ENCODE measurements around the gene SULT1A2. TPM values are rescaled to one million over a fixed set of nuclear protein-coding genes. Genes with fewer than 3 reads are reported as not detected.
"Not testable (repeated sequence)": the region's sequence is repeated elsewhere in the genome, so short reads cannot be mapped to it uniquely, and the experiment has no call there.

Gene SULT1A2
- total RNA-seq, 1 donor from 2014 or later: not detected

DNA sequence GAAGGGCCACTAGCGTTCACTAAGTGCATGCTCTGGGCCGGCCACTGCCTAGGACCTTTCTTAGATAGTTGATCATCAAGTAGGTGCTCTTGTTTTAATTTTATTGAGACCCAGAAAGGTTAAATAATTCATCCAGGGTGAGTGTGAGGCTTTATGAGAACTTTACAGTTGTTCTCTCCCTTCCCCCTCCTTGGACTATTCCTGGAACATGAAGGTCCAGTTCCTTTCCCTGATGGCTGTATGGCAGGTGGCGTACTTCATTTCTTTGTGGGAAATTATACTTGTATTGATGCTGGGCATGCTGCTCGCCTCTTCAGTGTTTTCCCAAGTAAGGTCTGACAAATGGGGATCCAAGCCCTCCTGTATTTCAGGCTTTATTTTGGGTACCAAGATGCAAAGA lies 34.7 kb downstream of the SULT1A2 start:
- DNase-seq (ENCODE audit: extremely low read depth, low read depth, low spot score): no peak

DNA sequence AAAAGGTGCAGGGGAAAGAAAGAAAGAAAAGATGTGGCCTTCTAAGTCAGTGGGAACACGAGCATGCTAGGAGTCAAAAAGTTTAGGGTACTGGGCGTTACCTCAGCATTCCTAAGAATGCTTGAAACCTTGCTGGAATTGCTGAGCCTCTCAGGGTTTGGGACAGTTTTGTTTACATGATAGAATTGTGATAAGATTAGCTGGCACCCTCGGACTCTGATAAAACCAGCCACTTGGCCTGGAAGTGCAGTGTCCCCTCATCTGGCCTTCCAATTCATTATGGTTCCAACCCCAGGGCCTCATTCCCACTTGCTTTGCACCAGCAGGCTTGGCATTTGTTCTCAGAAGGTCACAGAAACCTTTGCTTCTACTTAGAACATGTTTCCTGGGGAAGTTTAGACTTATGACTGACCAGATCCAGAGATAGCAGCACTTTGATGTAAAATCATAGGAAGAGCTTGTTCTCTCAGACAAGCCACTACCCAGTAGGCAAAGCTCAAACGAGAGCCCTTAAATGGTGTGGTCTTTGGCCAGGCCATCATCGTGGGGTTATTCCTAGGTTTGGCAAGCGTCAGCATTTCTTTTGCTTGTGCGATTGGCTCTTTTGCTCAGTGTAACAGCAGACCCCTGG lies 35.2 kb downstream of the SULT1A2 start:
- no peak for DNase-seq (ENCODE audit: extremely low read depth, low read depth, low spot score)

GRCh38 chr16:28558456-28558855 lies 38.4 kb downstream of the SULT1A2 start:
- DNase-seq (ENCODE audit: extremely low read depth, low read depth, low spot score): no peak

DNA sequence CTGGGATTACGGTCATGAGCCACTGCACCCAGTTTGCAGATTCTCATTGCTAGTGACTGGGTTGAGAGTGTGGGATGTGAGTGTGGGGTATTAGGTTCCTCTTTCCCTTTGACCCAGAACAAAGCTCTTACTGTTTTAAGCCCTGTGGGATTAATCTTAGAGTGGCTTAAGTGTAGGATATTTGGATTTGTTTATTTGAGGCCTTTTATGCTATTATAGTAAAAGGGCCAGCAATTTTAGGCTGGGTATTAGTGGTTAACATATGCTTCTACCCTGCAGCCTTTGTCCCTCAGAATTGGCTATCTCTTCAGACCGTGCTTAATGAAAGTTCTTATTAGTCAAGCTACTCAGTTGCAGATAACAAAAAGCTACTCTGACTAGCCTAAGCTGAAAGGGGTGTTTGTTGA lies 39.9 kb downstream of the SULT1A2 start:
- no peak for DNase-seq (ENCODE audit: extremely low read depth, low read depth, low spot score)

DNA sequence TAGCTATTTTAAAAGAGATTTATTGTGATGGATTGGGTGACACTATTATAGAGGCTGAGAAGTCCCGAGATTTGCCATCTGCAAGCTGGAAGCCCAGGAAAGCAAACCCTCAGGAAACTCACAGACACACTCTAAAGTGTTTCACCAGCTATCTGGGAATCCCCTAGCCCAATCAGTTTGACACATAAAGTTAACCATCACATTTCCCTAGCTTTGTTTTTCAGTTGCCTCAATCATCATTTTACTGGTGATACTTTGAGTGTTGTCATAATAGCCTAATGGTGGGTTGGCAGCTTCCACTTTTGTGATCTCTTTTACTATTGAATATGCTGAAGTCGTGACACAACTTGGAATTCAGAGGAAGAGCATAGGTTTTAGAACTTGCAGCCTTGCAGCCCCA lies 41.3 kb downstream of the SULT1A2 start:
- DNase-seq (ENCODE audit: extremely low read depth, low read depth, low spot score): no peak

DNA sequence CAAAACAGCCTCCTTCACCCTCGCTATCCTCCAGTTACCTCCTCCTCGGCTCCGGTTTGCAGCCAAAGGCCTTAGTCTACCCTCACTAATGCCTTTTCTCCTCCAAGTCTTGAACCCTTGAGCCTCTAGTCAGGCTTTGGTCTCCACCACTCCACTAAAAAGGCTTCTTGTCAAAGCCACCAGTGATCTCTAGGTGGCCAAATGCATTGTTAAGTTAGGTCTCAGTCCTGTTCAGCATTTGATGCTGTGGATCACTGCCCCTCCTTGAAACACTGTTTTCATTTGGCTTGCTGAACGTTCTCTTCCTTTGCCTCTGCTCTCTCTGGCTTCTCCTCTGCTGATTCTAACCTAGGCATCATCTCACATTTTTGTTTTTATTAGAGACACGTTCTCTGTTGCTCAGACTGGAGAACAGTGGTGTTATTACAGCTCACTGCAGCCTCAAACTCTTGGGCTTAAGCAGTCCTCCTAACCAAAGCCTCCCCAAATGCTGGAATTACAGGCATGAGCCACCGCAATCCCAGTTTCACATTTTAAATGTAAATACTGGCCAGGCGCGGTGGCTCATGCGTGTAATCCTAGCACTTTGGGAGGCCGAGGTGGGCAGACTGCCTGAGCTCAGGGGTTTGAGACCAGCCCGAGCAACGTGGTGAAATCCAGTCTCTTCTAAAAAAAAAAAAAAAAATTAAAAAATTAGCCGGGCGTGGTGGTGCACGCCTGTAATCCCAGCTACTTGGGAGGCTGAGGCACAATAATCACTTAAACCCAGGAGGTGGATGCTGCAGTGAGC lies 42.0 kb downstream of the SULT1A2 start:
- DNase-seq (ENCODE audit: extremely low read depth, low read depth, low spot score): no peak

- peak; percentile 57 for DNase-seq (ENCODE audit: extremely low read depth, low read depth, low spot score)
These were observed 42.8 kb downstream of the SULT1A2 start, which contains the start of gene SGF29 for GRCh38 chr16:28553776-28554633. Gene SGF29, plus strand, starts transcription at chr16:28553920. Its CDS starts 27,150 bp downstream, at chr16:28581070.

DNA sequence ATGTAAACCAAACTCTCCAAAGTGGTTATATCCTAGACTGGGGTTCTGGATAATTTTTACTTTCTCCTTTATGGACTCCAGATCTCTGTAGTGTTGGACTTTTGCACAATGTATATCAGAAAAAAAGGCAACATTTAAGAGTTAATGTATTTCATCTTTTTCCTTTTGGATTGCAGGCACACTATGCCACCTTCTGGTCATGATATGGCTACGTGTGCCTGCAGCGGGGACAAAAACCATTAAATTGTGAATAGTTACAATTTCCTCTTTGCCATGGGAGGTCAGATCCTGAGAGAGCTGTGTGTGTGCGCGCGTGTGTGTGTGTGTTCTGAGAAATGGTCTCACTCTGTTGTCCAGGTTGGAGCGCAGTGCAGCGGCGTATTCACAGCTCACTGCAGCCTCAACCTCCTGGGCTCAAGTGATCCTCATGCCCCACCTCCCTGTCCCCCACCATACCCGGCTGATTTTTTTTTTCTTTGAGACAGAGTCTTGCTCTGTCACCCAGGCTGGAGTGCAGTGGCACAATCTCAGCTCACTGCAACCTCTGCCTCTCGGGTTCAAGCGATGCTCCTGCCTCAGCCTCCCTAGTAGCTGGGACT lies 47.5 kb downstream of the SULT1A2 start:
- no peak for DNase-seq (ENCODE audit: extremely low read depth, low read depth, low spot score)

DNA sequence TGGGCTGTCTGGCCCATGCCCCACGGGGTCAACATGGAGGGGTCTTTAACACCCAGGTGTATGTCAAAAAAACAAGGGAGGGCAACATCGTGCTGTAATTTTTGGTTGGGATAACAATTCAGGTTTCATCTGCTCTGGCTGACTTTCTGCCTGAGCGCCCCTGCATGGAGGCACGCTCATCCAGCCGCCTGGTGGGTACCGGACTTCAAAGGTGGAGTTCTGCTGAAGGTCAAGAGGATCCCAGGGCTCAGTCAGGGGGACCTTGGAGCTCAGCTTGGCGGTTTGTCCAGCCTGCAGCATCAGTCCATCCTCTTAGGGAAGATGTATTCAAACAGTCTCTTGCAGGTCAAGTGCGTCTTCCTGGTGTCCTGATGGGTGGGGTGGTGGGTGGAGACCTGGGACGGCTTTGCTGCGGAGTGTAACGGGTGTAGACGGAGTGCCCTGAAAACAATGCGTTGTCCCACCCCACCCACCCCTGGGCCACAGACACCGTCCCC lies 48.5 kb downstream of the SULT1A2 start:
- no peak for DNase-seq (ENCODE audit: extremely low read depth, low read depth, low spot score)

GRCh38 chr16:28546626-28547025 lies 50.2 kb downstream of the SULT1A2 start:
- no peak for DNase-seq (ENCODE audit: extremely low read depth, low read depth, low spot score)

DNA sequence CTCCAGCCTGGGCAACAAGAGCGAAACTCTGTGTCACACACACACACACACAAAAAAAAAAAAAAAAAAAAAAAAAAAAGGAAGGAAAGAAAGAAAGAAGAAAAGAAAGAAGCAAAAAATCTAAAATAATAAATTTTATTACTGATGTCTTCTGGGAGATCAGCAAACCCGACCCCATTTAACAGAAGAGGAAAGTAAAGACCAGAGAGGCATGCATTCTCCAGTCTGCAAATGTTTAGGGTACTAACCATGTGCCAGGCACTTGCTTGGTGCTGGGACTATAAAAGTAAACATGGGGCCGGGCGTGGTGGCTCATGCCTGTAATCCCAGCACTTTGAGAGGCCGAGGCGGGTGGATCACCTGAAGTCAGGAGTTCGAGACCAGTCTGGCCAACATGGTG lies 50.9 kb downstream of the SULT1A2 start:
- not testable (repeated sequence) for DNase-seq (ENCODE audit: extremely low read depth, low read depth, low spot score)

DNA sequence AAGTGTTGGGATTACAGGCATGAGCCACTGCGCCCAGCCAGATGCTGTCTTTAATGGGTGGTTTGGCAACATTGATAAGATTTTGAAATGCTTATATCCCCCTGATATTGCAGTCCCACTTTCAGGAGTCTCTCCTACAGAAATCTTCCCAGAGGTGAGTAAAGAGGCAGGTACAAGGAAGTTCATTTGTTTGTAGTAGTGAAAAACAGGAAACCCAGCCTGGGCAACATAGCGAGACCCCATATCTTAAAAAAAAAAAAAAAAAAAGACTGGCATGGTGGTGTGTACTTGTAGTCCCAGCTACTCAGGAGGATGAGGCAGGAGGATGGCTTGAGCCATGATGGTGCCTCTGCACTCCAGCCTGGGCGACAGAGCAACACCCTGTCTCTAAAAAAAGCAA lies 51.9 kb downstream of the SULT1A2 start:
- DNase-seq (ENCODE audit: extremely low read depth, low read depth, low spot score): no peak

DNA sequence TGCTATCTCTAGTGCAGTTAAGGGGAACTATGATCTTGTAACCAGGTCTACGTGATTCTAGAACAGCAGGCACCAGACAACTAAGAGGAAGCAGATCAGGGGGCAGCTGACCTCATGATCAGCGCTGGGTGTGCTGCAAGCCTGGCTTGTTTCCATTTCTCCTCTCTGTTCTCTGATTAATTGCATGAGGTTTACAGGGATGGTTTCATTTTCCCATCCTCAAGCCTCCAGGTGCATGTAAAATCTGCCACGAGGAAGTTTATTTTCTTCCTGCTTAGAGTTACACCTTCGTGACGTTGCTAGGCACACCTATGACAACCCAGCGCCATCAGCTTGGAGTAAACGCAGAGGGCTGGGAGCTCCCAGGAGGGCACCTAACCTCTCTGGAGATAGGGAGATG lies 53.8 kb downstream of the SULT1A2 start:
- DNase-seq (ENCODE audit: extremely low read depth, low read depth, low spot score): no peak

DNA sequence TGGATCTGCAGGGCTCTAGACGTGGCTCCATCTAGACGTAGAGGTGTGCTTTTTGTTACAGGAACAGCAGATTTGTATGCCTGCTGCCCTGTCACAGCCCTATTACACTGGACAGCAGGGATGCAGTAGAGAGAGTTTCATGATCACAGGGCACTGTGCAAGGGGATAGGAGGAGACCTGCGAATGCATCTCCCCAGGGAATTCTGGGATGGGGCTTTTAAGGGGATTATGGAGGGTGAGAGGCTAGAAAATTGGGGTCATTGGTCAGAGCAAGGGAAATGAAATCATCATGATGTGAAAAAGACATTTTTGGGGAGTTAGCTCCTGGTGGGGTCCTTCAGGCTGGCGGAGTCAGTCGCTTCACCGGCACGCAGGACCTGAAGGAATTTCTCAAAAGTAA lies 54.2 kb downstream of the SULT1A2 start:
- no peak for DNase-seq (ENCODE audit: extremely low read depth, low read depth, low spot score)

Other genes with a start within 250 kb of the SULT1A2 start
- 2.2 TPM in 1 of 2 replicates, not detected in the other for gene NPIPB6, start 233.5 kb downstream of the SULT1A2 start, total RNA-seq
- gene EIF3CL, start 193.2 kb downstream of the SULT1A2 start, total RNA-seq: 141 and 185 TPM in 2 replicates
- 0.34 TPM in 1 of 2 replicates, not detected in the other for gene NPIPB7, start 124.7 kb downstream of the SULT1A2 start, total RNA-seq
- gene CLN3, start 105.0 kb downstream of the SULT1A2 start, total RNA-seq: 16.9 and 17.1 TPM in 2 replicates
- gene APOBR, start 102.4 kb downstream of the SULT1A2 start, total RNA-seq: not detected in 2 replicates
- gene IL27, start 90.2 kb downstream of the SULT1A2 start, total RNA-seq: not detected in 2 replicates
- 0.10 and 0.23 TPM in 2 replicates for gene NUPR1, start 58.1 kb downstream of the SULT1A2 start, total RNA-seq
- 9.2 and 14.3 TPM in 2 replicates for gene SGF29, start 43.1 kb downstream of the SULT1A2 start, total RNA-seq
- 1.6 and 2.5 TPM in 2 replicates for gene SULT1A1, start 13.0 kb upstream of the SULT1A2 start, total RNA-seq
- gene NPIPB8, start 41.0 kb upstream of the SULT1A2 start, total RNA-seq: 0.12 TPM in 1 of 2 replicates, not detected in the other
- 164 and 168 TPM in 2 replicates for gene EIF3C, start 114.4 kb upstream of the SULT1A2 start, total RNA-seq
- 0.92 and 2.0 TPM in 2 replicates for gene NPIPB9, start 154.7 kb upstream of the SULT1A2 start, total RNA-seq
- 139 and 166 TPM in 2 replicates for gene ATXN2L, start 225.9 kb upstream of the SULT1A2 start, total RNA-seq
- gene TUFM, start 249.3 kb upstream of the SULT1A2 start, total RNA-seq: 144 TPM in 2 replicates